HEK293 (cell line): Measurements from ENCODE around the gene ZIK1.

Source experiments
- CTCF ChIA-PET: fragments of 350-600 bp; formaldehyde crosslinking; extraction: SDS; loops from one replicate; lab custom pipeline; 2021; ENCODE audit warnings: antibody characterized with exemption; lab: Yijun Ruan, JAX
- POLR2A ChIA-PET: fragments of 300-600 bp; formaldehyde crosslinking; extraction: SDS; loops from one replicate; lab custom pipeline; 2020; ENCODE audit warnings: antibody characterized with exemption, inconsistent platforms; lab: Yijun Ruan, JAX
- H3K27ac ChIP-seq: fragments of 200-500 bp; sonication (Bioruptor generic); 2 replicates; pipeline ENCODE4 v1.5.1; 2014; ENCODE audit warnings: low read depth, low read length, control low read depth, inconsistent platforms; ENCODE audit errors: extremely low read depth
- H3K36me3 ChIP-seq, 2 experiments: fragments of 200-500 bp in 1 of 2; sonication (Bioruptor generic) in 1 of 2; 1 replicate in 1 of 2; 2 replicates in 1 of 2; pipeline ENCODE4 v1.5.1; 2014 to 2017; ENCODE audit warnings: inconsistent platforms in 2 of 2, low read length in 2 of 2; ENCODE audit not compliant: control insufficient read depth in 2 of 2, insufficient read depth in 1 of 2
- H3K4me1 ChIP-seq: fragments of 200-500 bp; sonication (Bioruptor generic); 2 replicates; pipeline ENCODE4 v1.5.1; 2014; ENCODE audit warnings: mild to moderate bottlenecking, low read length, inconsistent platforms; ENCODE audit not compliant: control insufficient read depth, insufficient read depth
- H3K4me3 ChIP-seq: 2 replicates; pipeline ENCODE4 v1.5.1; 2011; ENCODE audit warnings: low read depth, mild to moderate bottlenecking, control low read depth, low read length, moderate library complexity
- H3K9me3 ChIP-seq: fragments of 200-500 bp; sonication (Bioruptor generic); 2 replicates; pipeline ENCODE4 v1.5.1; 2014; ENCODE audit warnings: low read depth, low read length, inconsistent platforms; ENCODE audit not compliant: control insufficient read depth, insufficient read depth
- GLI2 ChIP-seq: fragments of 450-650 bp; formaldehyde crosslinking; IDR thresholded peaks from 2 replicates; pipeline ENCODE4; 2017; ENCODE audit warnings: missing biosample characterization, missing genetic modification characterization, low read depth, borderline replicate concordance
- GLIS2 ChIP-seq: fragments of 450-650 bp; formaldehyde crosslinking; IDR thresholded peaks from 2 replicates; pipeline ENCODE4 v1.5.1; 2016; ENCODE audit warnings: missing biosample characterization, missing genetic modification characterization
- OVOL3 ChIP-seq: fragments of 450-650 bp; formaldehyde crosslinking; IDR thresholded peaks from 2 replicates; pipeline ENCODE4 v1.5.1; 2016; ENCODE audit warnings: missing biosample characterization, missing genetic modification characterization
- SP2 ChIP-seq: fragments of 450-650 bp; formaldehyde crosslinking; IDR thresholded peaks from 2 replicates; pipeline ENCODE4 v1.5.1; 2016; ENCODE audit warnings: missing biosample characterization, missing genetic modification characterization
- SP3 ChIP-seq: fragments of 450-650 bp; formaldehyde crosslinking; IDR thresholded peaks from 2 replicates; pipeline ENCODE4 v1.5.1; 2016; ENCODE audit warnings: missing biosample characterization, missing genetic modification characterization
- TRIM28 ChIP-seq: IDR thresholded peaks from 2 replicates; pipeline ENCODE4 v1.6.1; 2011; ENCODE audit warnings: low read length, control low read depth, borderline replicate concordance
- ZBTB7A ChIP-seq: fragments of 450-650 bp; formaldehyde crosslinking; IDR thresholded peaks from 2 replicates; pipeline ENCODE4 v1.5.1; 2016; ENCODE audit warnings: low read depth, missing biosample characterization, missing genetic modification characterization
- ZNF114 ChIP-seq: fragments of 450-650 bp; formaldehyde crosslinking; IDR thresholded peaks from 2 replicates; pipeline ENCODE4 v1.5.0; 2017; ENCODE audit warnings: missing biosample characterization, missing genetic modification characterization
- ZNF132 ChIP-seq: fragments of 450-650 bp; formaldehyde crosslinking; IDR thresholded peaks from 2 replicates; pipeline ENCODE4 v1.5.1; 2017; ENCODE audit warnings: missing biosample characterization, missing genetic modification characterization, borderline replicate concordance
- ZNF138 ChIP-seq: fragments of 450-650 bp; formaldehyde crosslinking; IDR thresholded peaks from 2 replicates; pipeline ENCODE4 v1.5.1; 2016; ENCODE audit warnings: missing biosample characterization, missing genetic modification characterization, borderline replicate concordance
- ZNF155 ChIP-seq: fragments of 450-650 bp; formaldehyde crosslinking; IDR thresholded peaks from 2 replicates; pipeline ENCODE4 v1.5.1; 2016; ENCODE audit warnings: missing biosample characterization, missing genetic modification characterization
- ZNF184 ChIP-seq: fragments of 450-650 bp; IDR thresholded peaks from 2 replicates; pipeline ENCODE4 v1.5.1; 2018; ENCODE audit warnings: missing biosample characterization, mild to moderate bottlenecking, missing genetic modification characterization
- ZNF274 ChIP-seq, 2 experiments: fragments of 200-500 bp in 1 of 2; fragments of 450-650 bp in 1 of 2; sonication (Bioruptor generic) in 1 of 2; formaldehyde crosslinking in 1 of 2; IDR thresholded peaks; 2 replicates each; pipeline versions ENCODE4 v1.5.1 to v1.6.1; 2014 to 2016; ENCODE audit warnings: borderline replicate concordance in 1 of 2, inconsistent platforms in 1 of 2, low read length in 1 of 2, missing biosample characterization in 1 of 2, missing genetic modification characterization in 1 of 2
- ZNF324 ChIP-seq: fragments of 450-650 bp; formaldehyde crosslinking; IDR thresholded peaks from 2 replicates; pipeline ENCODE4 v1.5.1; 2016; ENCODE audit warnings: missing biosample characterization, missing genetic modification characterization
- ZNF335 ChIP-seq: fragments of 450-650 bp; formaldehyde crosslinking; conservative IDR thresholded peaks from 2 replicates; pipeline ENCODE4 v1.5.1; 2016; ENCODE audit warnings: missing biosample characterization, missing genetic modification characterization
- ZNF354C ChIP-seq: fragments of 450-650 bp; formaldehyde crosslinking; IDR thresholded peaks from 2 replicates; pipeline ENCODE4 v1.5.1; 2016; ENCODE audit warnings: missing biosample characterization, missing genetic modification characterization, low read depth, borderline replicate concordance
- ZNF433 ChIP-seq: fragments of 450-650 bp; formaldehyde crosslinking; IDR thresholded peaks from 2 replicates; pipeline ENCODE4 v1.5.1; 2016; ENCODE audit warnings: missing biosample characterization, missing genetic modification characterization, low read depth
- ZNF510 ChIP-seq: fragments of 450-650 bp; formaldehyde crosslinking; IDR thresholded peaks from 2 replicates; pipeline ENCODE4 v1.5.1; 2018; ENCODE audit warnings: mild to moderate bottlenecking, missing genetic modification characterization, missing biosample characterization; ENCODE audit not compliant: insufficient replicate concordance
- ZNF529 ChIP-seq: fragments of 450-650 bp; formaldehyde crosslinking; IDR thresholded peaks from 2 replicates; pipeline ENCODE4 v1.5.1; 2017; ENCODE audit warnings: missing genetic modification characterization, missing biosample characterization; ENCODE audit not compliant: insufficient replicate concordance
- ZNF548 ChIP-seq: fragments of 450-650 bp; formaldehyde crosslinking; IDR thresholded peaks from 2 replicates; pipeline ENCODE4 v1.5.1; 2016; ENCODE audit warnings: missing biosample characterization, missing genetic modification characterization
- ZNF596 ChIP-seq: fragments of 450-650 bp; IDR thresholded peaks from 2 replicates; pipeline ENCODE4 v1.5.0; 2018; ENCODE audit warnings: missing biosample characterization, mild to moderate bottlenecking, missing genetic modification characterization, moderate library complexity
- ZNF670 ChIP-seq: fragments of 450-650 bp; formaldehyde crosslinking; IDR thresholded peaks from 2 replicates; pipeline ENCODE4 v1.5.1; 2016; ENCODE audit warnings: missing biosample characterization, missing genetic modification characterization, low read depth
- ZNF747 ChIP-seq: fragments of 450-650 bp; formaldehyde crosslinking; IDR thresholded peaks from 2 replicates; pipeline ENCODE4 v1.5.1; 2016; ENCODE audit warnings: missing biosample characterization, missing genetic modification characterization
- ZXDB ChIP-seq: fragments of 450-650 bp; formaldehyde crosslinking; IDR thresholded peaks from 2 replicates; pipeline ENCODE4 v1.5.1; 2016; ENCODE audit warnings: missing biosample characterization, missing genetic modification characterization
- TF ChIP-seq, protein P1 (sequence below): fragments of 450-650 bp; formaldehyde crosslinking; conservative IDR thresholded peaks from 2 replicates; pipeline ENCODE4 v1.5.1; 2016; ENCODE audit warnings: low read depth, missing biosample characterization, missing genetic modification characterization
- TF ChIP-seq, protein P2 (sequence below): fragments of 450-650 bp; formaldehyde crosslinking; IDR thresholded peaks from 2 replicates; pipeline ENCODE4 v1.5.1; 2017; ENCODE audit warnings: missing biosample characterization, missing genetic modification characterization
- TF ChIP-seq, protein P3 (sequence below): fragments of 450-650 bp; formaldehyde crosslinking; IDR thresholded peaks from 2 replicates; pipeline ENCODE4 v1.5.1; 2017; ENCODE audit warnings: missing biosample characterization, missing genetic modification characterization

Gene ZIK1

DNA sequence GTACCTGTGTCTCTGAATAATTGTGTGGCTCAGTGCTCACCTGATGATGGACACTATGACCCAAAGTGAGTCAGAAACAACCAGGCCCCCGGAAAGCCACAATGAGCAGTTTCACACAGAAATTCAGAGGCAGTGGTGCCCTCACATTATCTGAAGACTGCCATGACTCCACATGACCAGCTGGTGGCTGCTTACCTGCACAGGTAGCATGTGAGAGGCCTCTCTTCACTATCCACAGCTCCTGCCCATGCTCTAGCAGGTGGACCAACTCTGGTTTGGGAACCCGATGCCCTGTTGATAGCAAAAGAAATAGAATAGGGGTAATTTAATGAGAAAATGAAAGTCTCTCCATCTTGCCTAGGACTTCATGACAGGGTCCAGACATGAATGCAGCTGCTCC, 31.5 kb upstream of the ZIK1 start:
- POLR2A ChIA-PET: no interaction called here
- TF ChIP-seq, protein P1, sequence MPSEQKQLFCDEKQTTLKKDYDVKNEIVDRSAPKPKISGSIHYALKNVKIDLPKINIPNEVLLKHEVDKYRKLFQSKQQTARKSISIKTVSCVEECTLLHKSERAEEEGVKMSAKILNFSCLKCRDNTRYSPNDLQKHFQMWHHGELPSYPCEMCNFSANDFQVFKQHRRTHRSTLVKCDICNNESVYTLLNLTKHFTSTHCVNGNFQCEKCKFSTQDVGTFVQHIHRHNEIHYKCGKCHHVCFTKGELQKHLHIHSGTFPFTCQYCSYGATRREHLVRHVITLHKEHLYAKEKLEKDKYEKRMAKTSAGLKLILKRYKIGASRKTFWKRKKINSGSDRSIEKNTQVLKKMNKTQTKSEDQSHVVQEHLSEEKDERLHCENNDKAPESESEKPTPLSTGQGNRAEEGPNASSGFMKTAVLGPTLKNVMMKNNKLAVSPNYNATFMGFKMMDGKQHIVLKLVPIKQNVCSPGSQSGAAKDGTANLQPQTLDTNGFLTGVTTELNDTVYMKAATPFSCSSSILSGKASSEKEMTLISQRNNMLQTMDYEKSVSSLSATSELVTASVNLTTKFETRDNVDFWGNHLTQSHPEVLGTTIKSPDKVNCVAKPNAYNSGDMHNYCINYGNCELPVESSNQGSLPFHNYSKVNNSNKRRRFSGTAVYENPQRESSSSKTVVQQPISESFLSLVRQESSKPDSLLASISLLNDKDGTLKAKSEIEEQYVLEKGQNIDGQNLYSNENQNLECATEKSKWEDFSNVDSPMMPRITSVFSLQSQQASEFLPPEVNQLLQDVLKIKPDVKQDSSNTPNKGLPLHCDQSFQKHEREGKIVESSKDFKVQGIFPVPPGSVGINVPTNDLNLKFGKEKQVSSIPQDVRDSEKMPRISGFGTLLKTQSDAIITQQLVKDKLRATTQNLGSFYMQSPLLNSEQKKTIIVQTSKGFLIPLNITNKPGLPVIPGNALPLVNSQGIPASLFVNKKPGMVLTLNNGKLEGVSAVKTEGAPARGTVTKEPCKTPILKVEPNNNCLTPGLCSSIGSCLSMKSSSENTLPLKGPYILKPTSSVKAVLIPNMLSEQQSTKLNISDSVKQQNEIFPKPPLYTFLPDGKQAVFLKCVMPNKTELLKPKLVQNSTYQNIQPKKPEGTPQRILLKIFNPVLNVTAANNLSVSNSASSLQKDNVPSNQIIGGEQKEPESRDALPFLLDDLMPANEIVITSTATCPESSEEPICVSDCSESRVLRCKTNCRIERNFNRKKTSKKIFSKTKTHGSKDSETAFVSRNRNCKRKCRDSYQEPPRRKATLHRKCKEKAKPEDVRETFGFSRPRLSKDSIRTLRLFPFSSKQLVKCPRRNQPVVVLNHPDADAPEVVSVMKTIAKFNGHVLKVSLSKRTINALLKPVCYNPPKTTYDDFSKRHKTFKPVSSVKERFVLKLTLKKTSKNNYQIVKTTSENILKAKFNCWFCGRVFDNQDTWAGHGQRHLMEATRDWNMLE (tag by site-specific recombination): no peak
- TF ChIP-seq ZNF184 (no peak), ZNF433 (tag by site-specific recombination) (no peak), GLIS2 (tag by site-specific recombination) (no peak), ZNF155 (tag by site-specific recombination) (no peak), ZBTB7A (tag by site-specific recombination) (no peak), ZNF132 (no peak), ZXDB (tag by site-specific recombination) (no peak), ZNF354C (tag by site-specific recombination) (no peak), ZNF510 (no peak), ZNF596 (tag by site-specific recombination) (no peak), ZNF274 (IDR thresholded peaks at IDR 0.05; ENCODE audit: low read length) (no peak), ZNF274 (tag by site-specific recombination; IDR thresholded peaks at IDR 0.05; ENCODE audit: borderline replicate concordance) (no peak), ZNF670 (tag by site-specific recombination) (no peak)
- TF ChIP-seq, protein P2, sequence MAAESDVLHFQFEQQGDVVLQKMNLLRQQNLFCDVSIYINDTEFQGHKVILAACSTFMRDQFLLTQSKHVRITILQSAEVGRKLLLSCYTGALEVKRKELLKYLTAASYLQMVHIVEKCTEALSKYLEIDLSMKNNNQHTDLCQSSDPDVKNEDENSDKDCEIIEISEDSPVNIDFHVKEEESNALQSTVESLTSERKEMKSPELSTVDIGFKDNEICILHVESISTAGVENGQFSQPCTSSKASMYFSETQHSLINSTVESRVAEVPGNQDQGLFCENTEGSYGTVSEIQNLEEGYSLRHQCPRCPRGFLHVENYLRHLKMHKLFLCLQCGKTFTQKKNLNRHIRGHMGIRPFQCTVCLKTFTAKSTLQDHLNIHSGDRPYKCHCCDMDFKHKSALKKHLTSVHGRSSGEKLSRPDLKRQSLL (tag by site-specific recombination): no peak
- TF ChIP-seq, protein P3, sequence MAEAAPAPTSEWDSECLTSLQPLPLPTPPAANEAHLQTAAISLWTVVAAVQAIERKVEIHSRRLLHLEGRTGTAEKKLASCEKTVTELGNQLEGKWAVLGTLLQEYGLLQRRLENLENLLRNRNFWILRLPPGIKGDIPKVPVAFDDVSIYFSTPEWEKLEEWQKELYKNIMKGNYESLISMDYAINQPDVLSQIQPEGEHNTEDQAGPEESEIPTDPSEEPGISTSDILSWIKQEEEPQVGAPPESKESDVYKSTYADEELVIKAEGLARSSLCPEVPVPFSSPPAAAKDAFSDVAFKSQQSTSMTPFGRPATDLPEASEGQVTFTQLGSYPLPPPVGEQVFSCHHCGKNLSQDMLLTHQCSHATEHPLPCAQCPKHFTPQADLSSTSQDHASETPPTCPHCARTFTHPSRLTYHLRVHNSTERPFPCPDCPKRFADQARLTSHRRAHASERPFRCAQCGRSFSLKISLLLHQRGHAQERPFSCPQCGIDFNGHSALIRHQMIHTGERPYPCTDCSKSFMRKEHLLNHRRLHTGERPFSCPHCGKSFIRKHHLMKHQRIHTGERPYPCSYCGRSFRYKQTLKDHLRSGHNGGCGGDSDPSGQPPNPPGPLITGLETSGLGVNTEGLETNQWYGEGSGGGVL: no peak
- TF ChIP-seq, all 188 proteins: peak for 0
- H3K4me1 ChIP-seq: no peaks in the 10 kb centered on the region
- CTCF ChIA-PET: interaction anchor here (0.7 kb wide), 1 partner anchor 147 kb away, joined by 3 read pairs; no protein-coding TSS in a partner anchor
- H3K36me3 ChIP-seq: peaks cover 87 to 99% of the 10 kb centered on the region in 2 experiments
- H3K4me3 ChIP-seq: no peak overlapping the region
- H3K9me3 ChIP-seq: peaks cover 7% of the 10 kb centered on the region
- H3K27ac ChIP-seq: no peak overlapping the region

DNA sequence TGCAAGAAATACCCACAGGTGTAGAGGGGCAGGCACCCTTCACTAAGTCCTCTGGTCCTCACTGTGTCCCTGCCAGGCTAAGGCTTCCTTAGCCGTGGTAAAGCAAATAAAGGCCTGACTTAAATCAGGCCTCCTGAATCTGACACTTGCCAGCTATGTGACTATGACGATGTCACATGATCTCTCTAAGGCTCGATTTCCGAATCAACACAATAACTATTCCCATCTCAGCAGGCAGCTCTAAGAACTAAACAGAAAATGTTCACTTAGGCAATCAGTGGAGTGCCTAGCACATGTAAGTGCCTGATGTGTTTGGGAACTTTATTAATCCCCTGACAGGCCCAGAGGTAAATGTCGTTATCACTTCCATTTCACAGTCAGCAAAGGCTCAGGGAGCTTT, 26.3 kb upstream of the ZIK1 start:
- Histone ChIP-seq H3K9me3 (peaks cover 4% of the 10 kb centered on the region; the same call in 1 of the 2 replicates), H3K27ac (no peak overlapping the region), H3K4me3 (no peak overlapping the region), H3K4me1 (no peaks in the 10 kb centered on the region; the same call in 1 of the 2 replicates), H3K36me3 (peaks cover 37 to 54% of the 10 kb centered on the region in 2 experiments)
- CTCF ChIA-PET: interaction anchor here (0.6 kb wide), 1 partner anchor 1009 kb away, joined by 5 read pairs; no protein-coding TSS in a partner anchor
- TF ChIP-seq ZNF548 (tag by site-specific recombination) (no peak), ZNF510 (no peak), ZNF138 (tag by site-specific recombination) (no peak), ZNF529 (tag by site-specific recombination) (no peak), SP3 (tag by site-specific recombination) (no peak), ZNF747 (no peak), TRIM28 (no peak), ZNF114 (tag by site-specific recombination) (no peak), ZNF670 (tag by site-specific recombination) (no peak), OVOL3 (tag by site-specific recombination) (no peak), ZNF335 (tag by site-specific recombination) (no peak), GLI2 (tag by site-specific recombination) (no peak), ZNF324 (tag by site-specific recombination) (no peak), SP2 (no peak)
- POLR2A ChIA-PET: no interaction called here
